HepG2 (cell line): Measurements from ENCODE around the gene GALNT11. TPM values are rescaled to one million over a fixed set of nuclear protein-coding genes. Genes with fewer than 3 reads are reported as not detected.
"Not testable (repeated sequence)": the region's sequence is repeated elsewhere in the genome, so short reads cannot be mapped to it uniquely, and the experiment has no call there.

Experiments used
- ATAC-seq: fragments of 200-7000 bp; cut with Tn5 transposase; 3 replicates; pipeline ENCODE4 v1.9.1; 2020; ENCODE audit warnings: mild to moderate bottlenecking, moderate library complexity
- BruUV-seq: library from RNA; stranded (reverse); fragments of 400-500 nt; replicated peaks from 2 replicates; lab custom pipeline; 2021; lab: Mats Ljungman, UMichigan
- CTCF ChIA-PET: fragments of 300-600 bp; formaldehyde crosslinking; extraction: SDS; loops from one replicate; lab custom pipeline; 2021; ENCODE audit warnings: low total read pairs, inconsistent platforms, low intra/inter-chr PET ratio; lab: Yijun Ruan, JAX
- POLR2A ChIA-PET: fragments of 350-600 bp; sonication (Branson Sonifier 250); formaldehyde crosslinking; loops from one replicate; lab custom pipeline; 2020; ENCODE audit warnings: antibody characterized with exemption, inconsistent platforms; lab: Yijun Ruan, JAX
- DNase-seq: peaks from one replicate; pipeline ENCODE4 v3.0.0-alpha.2; 2015; ENCODE audit warnings: low spot score
- FAIRE-seq: peaks from 3 replicates; lab custom pipeline; 2011; peaks lifted over from hg19 to GRCh38; lab: Jason Lieb, UNC
- H2AFZ ChIP-seq: one replicate; pipeline ENCODE4 v1.6.1; 2011; ENCODE audit warnings: low read length, inconsistent platforms
- H3K27ac ChIP-seq: fragments of 300-600 bp; 3 replicates; pipeline ENCODE4 v1.8.0; 2011; ENCODE audit warnings: mixed run types, mild to moderate bottlenecking, mixed read lengths, low read length, inconsistent platforms; ENCODE audit not compliant: insufficient read depth; ENCODE audit errors: extremely low read length
- H3K27me3 ChIP-seq, 2 experiments: fragments of 200-600 bp in 1 of 2; 2 replicates in 1 of 2; 3 replicates in 1 of 2; pipeline versions ENCODE4 v1.6.0 to v1.8.0; 2011; ENCODE audit warnings: low read length in 2 of 2, mild to moderate bottlenecking in 2 of 2, moderate library complexity in 2 of 2, inconsistent platforms in 1 of 2; ENCODE audit not compliant: insufficient read depth in 2 of 2, control insufficient read depth in 1 of 2
- H3K36me3 ChIP-seq, 2 experiments: fragments of 200-600 bp in 1 of 2; replicated peaks in 1 of 2; 2 replicates in 1 of 2; 3 replicates in 1 of 2; pipeline versions ENCODE4 v1.5.1 to v1.8.0; 2011; ENCODE audit warnings: low read length in 2 of 2, inconsistent platforms in 1 of 2; ENCODE audit not compliant: insufficient read depth in 2 of 2, control insufficient read depth in 1 of 2
- H3K4me1 ChIP-seq: 2 replicates; pipeline ENCODE4 v1.5.1; 2012; ENCODE audit warnings: low read length, inconsistent platforms; ENCODE audit not compliant: insufficient read depth
- H3K4me2 ChIP-seq: 2 replicates; pipeline ENCODE4 v1.6.0; 2011; ENCODE audit warnings: low read depth, low read length, inconsistent platforms
- H3K4me3 ChIP-seq, 3 experiments: fragments of 200-600 bp in 1 of 3; sonication (generic), shearing (Covaris generic) in 1 of 3; replicated peaks in 1 of 3; 2 replicates each; pipeline ENCODE4 v1.5.1; 2011 to 2016; ENCODE audit warnings: low read length in 3 of 3, inconsistent platforms in 2 of 3, low read depth in 2 of 3, mild to moderate bottlenecking in 2 of 3, control low read depth in 1 of 3, mixed read lengths in 1 of 3; ENCODE audit not compliant: insufficient read depth in 1 of 3
- H3K79me2 ChIP-seq: one replicate; pipeline ENCODE4 v1.6.1; 2011; ENCODE audit warnings: low read length, inconsistent platforms; ENCODE audit not compliant: insufficient read depth
- H3K9ac ChIP-seq: 2 replicates; pipeline ENCODE4 v1.6.0; 2011; ENCODE audit warnings: mild to moderate bottlenecking, low read depth, low read length, inconsistent platforms; ENCODE audit not compliant: insufficient read depth
- H3K9me3 ChIP-seq: 2 replicates; pipeline ENCODE4 v1.5.1; 2012; ENCODE audit warnings: mild to moderate bottlenecking, low read length
- H4K20me1 ChIP-seq: 2 replicates; pipeline ENCODE4 v1.6.0; 2011; ENCODE audit warnings: inconsistent platforms, mild to moderate bottlenecking, low read length, moderate library complexity; ENCODE audit not compliant: insufficient read depth
- ATF5 ChIP-seq: sonication (generic); formaldehyde crosslinking; IDR thresholded peaks from 2 replicates; pipeline ENCODE4 v1.4.0; 2020; ENCODE audit warnings: mild to moderate bottlenecking, low read depth, missing genetic modification reagents
- KDM2A ChIP-seq: sonication (generic); formaldehyde crosslinking; IDR thresholded peaks from 2 replicates; pipeline ENCODE4 v1.4.0; 2020; ENCODE audit warnings: low read depth, missing genetic modification reagents, borderline replicate concordance
- KLF6 ChIP-seq: IDR thresholded peaks from 2 replicates; pipeline ENCODE4 v1.8.0; 2016; ENCODE audit warnings: missing biosample characterization, missing genetic modification reagents
- NAIF1 ChIP-seq: sonication (generic); formaldehyde crosslinking; IDR thresholded peaks from 2 replicates; pipeline ENCODE4 v1.5.0; 2020; ENCODE audit warnings: mild to moderate bottlenecking, missing genetic modification reagents, borderline replicate concordance
- NR2F1 ChIP-seq, 2 experiments: fragments of 450-650 bp in 1 of 2; formaldehyde crosslinking in 1 of 2; IDR thresholded peaks; 2 replicates each; pipeline versions ENCODE4 v1.5.0 to v1.6.1; 2016 to 2020; ENCODE audit warnings: mild to moderate bottlenecking in 1 of 2, missing compliant biosample characterization in 1 of 2, missing genetic modification reagents in 1 of 2, moderate library complexity in 1 of 2
- PAF1 ChIP-seq: IDR thresholded peaks from 2 replicates; pipeline ENCODE4 v1.6.1; 2016; ENCODE audit warnings: missing genetic modification reagents, missing compliant biosample characterization
- PAXIP1 ChIP-seq: sonication (generic); formaldehyde crosslinking; conservative IDR thresholded peaks from 2 replicates; pipeline ENCODE4 v1.4.0; 2020; ENCODE audit warnings: mild to moderate bottlenecking, missing genetic modification reagents, moderate library complexity
- SIX4 ChIP-seq: sonication (generic); formaldehyde crosslinking; IDR thresholded peaks from 2 replicates; pipeline ENCODE4 v1.4.0; 2020; ENCODE audit warnings: missing genetic modification reagents
- ZKSCAN1 ChIP-seq: fragments of 150-350 bp; IDR thresholded peaks from 2 replicates; pipeline ENCODE4 v1.6.1; 2014; ENCODE audit warnings: low read length
- ZNF747 ChIP-seq: sonication (generic); formaldehyde crosslinking; IDR thresholded peaks from 2 replicates; pipeline ENCODE4 v1.8.1; 2023; ENCODE audit warnings: missing genetic modification reagents, mild to moderate bottlenecking, borderline replicate concordance
- WGBS: methylation state at CpG from one replicate; pipeline ENCODE4 v1.1.6; 2017; ENCODE audit warnings: low lambda C conversion rate; 5-methylcytosine and 5-hydroxymethylcytosine counted together
- in situ Hi-C: cut with HindIII; loops from 2 replicates; pipeline ENCODE4 v1.10.0; 2017; ENCODE audit warnings: low pct_unique_long_range_greater_than_20kb; ENCODE audit not compliant: extremely low pct_ligation_motif_present
- intact Hi-C: fragments of 100-400 bp; cut with micrococcal nuclease; formaldehyde crosslinking; loops from one replicate; pipeline ENCODE4 v1.10.0; 2022; ENCODE audit not compliant: unreplicated experiment
- polyA plus RNA-seq, 8 experiments: library from polyadenylated mRNA; depleted of rRNA in 3 of 8; stranded (reverse) in 7 of 8; unstranded in 1 of 8; fragments of >200 nt; fragmentation: Illumina TruSeq in 4 of 8; extraction: Trizol in 4 of 8; gene quantifications; 2 replicates each; pipeline versions ENCODE4 v1.2.1 to v1.2.3, GENCODE V29; 2011 to 2016; ENCODE audit warnings: low read depth in 4 of 8, missing spikeins in 1 of 8, mixed read lengths in 1 of 8; ENCODE audit not compliant: insufficient read depth in 1 of 8
- total RNA-seq, 5 experiments: library from RNA; depleted of rRNA; stranded (reverse); fragments of >200 nt; fragmentation: Illumina TruSeq; extraction: Trizol; gene quantifications; 2 replicates each; pipeline ENCODE4 v1.2.3, GENCODE V29; 2016; ENCODE audit warnings: low read depth in 1 of 5

Gene GALNT11
- total and polyA plus RNA-seq, 2 of the 13 experiments (the other 11 are each of a cell fraction or from before 2014, with no cell fraction given) = 9.3 to 16.3 TPM

- no TSS peak for BruUV-seq
- in situ Hi-C loops (no loop called here), intact Hi-C loops (no loop called here)
- Histone ChIP-seq H3K4me1 (peaks cover 29% of the 10 kb centered on the region), H3K27ac (no peak overlapping the region), H3K79me2 (no peaks in the 10 kb centered on the region), H3K36me3 (no peaks in the 10 kb centered on the region), H2AFZ (no peak overlapping the region), H3K27me3 (no peaks in the 10 kb centered on the region), H3K4me2 (no peak overlapping the region), H3K9ac (no peak overlapping the region), H4K20me1 (no peaks in the 10 kb centered on the region), H3K4me3 (no peak overlapping the region), H3K9me3 (no peaks in the 10 kb centered on the region)
- ChIA-PET POLR2A (no interaction called here), CTCF (no interaction called here)
- TF ChIP-seq NAIF1 (CRISPR knock-in tag) (no peak), NR2F1 (CRISPR knock-in tag; IDR thresholded peaks at IDR 0.05) (no peak), KDM2A (no peak), PAF1 (CRISPR knock-in tag) (no peak), SIX4 (CRISPR knock-in tag) (no peak), ZKSCAN1 (no peak), ZNF747 (CRISPR knock-in tag) (no peak), ATF5 (CRISPR knock-in tag) (no peak), KLF6 (CRISPR knock-in tag) (no peak), PAXIP1 (CRISPR knock-in tag) (no peak)
- DNase-seq = no peak
- 73% methylated on average over 3 of the region's 3 CpGs for WGBS
- no peak for FAIRE-seq
- no peak for ATAC-seq
Measured at GRCh38 chr7:152016947-152017346, 8.5 kb upstream of the GALNT11 start.

GRCh38 chr7:152017683-152018082, 7.8 kb upstream of the GALNT11 start:
- FAIRE-seq, H2AFZ ChIP-seq, intact Hi-C loops, CTCF ChIA-PET, H3K9me3 ChIP-seq, DNase-seq, H3K79me2 ChIP-seq, H3K27ac ChIP-seq, in situ Hi-C loops, H3K27me3 ChIP-seq, H3K9ac ChIP-seq, ATAC-seq, BruUV-seq, H4K20me1 ChIP-seq, POLR2A ChIA-PET, H3K4me2 ChIP-seq, H3K36me3 ChIP-seq, H3K4me3 ChIP-seq: not testable (repeated sequence)
- H3K4me1 ChIP-seq = peaks cover 29% of the 10 kb centered on the region
- WGBS = 62% methylated on average over 6 of the region's 6 CpGs
